Measurements from ENCODE around the gene FARP2. TPM values are rescaled to one million over a fixed set of nuclear protein-coding genes. Genes with fewer than 3 reads are reported as not detected.
"Not testable (repeated sequence)": the region's sequence is repeated elsewhere in the genome, so short reads cannot be mapped to it uniquely, and the experiment has no call there.

Gene FARP2
- polyA plus RNA-seq, 1 of the 3 experiments (the other 2 are of a cell fraction): 11.5 TPM

GRCh38 chr2:241391892-241392665 is 36.0 kb downstream of the FARP2 start:
- Histone ChIP-seq H3F3A (replicated peaks; ENCODE audit: insufficient read depth) (no peaks in the 10 kb centered on the region), H3K4me3 (ENCODE audit: low read depth in 2 of 2, low read length in 1 of 2) (no peak overlapping the region), H3K4me1 (ENCODE audit: control insufficient read depth in 1 of 2, insufficient read depth in 2 of 2, low read depth in 1 of 2, low read length in 1 of 2) (no peaks in the 10 kb centered on the region), H3K9ac (no peak overlapping the region), H3K4me2 (no peak overlapping the region), H3K27ac (ENCODE audit: low read depth in 2 of 2, low read length in 1 of 2) (no peak overlapping the region), H3K27me3 (ENCODE audit: insufficient read depth) (no peaks in the 10 kb centered on the region), H3K36me3 (replicated peaks in 1 of 2; ENCODE audit: control insufficient read depth in 1 of 2, insufficient read depth in 2 of 2, low read length in 1 of 2) (peaks cover 0 to 12% of the 10 kb centered on the region in 2 experiments), H3K79me2 (ENCODE audit: insufficient read depth) (peaks cover 7% of the 10 kb centered on the region; the same call in 1 of the 2 replicates), H3K9me3 (no peaks in the 10 kb centered on the region), H4K20me1 (ENCODE audit: insufficient read depth) (no peaks in the 10 kb centered on the region), H3K9me2 (no peaks in the 10 kb centered on the region), H2AFZ (ENCODE audit: low read depth) (no peak overlapping the region)
- POLR2A ChIA-PET: no interaction called here
- DNase-seq: peak; percentile 17
- 94% methylated on average over 6 of the region's 6 CpGs for WGBS (ENCODE audit: low lambda C conversion rate)
- CTCF ChIA-PET: interaction anchor here (0.7 to 2.0 kb wide), 8 partner anchors 8 to 541 kb away, joined by 3 to 6 read pairs (median 3); no protein-coding TSS in a partner anchor
- TF ChIP-seq RAD21 (IDR thresholded peaks at IDR 0.05; ENCODE audit: low read length) (peak; percentile 52), GABPA (IDR thresholded peaks at IDR 0.05; ENCODE audit: low read depth) (no peak), SMC3 (IDR thresholded peaks at IDR 0.05; ENCODE audit: low read depth, low read length) (peak; percentile 14; the same call in 1 of the 2 replicates)
- TF ChIP-seq, protein P1, sequence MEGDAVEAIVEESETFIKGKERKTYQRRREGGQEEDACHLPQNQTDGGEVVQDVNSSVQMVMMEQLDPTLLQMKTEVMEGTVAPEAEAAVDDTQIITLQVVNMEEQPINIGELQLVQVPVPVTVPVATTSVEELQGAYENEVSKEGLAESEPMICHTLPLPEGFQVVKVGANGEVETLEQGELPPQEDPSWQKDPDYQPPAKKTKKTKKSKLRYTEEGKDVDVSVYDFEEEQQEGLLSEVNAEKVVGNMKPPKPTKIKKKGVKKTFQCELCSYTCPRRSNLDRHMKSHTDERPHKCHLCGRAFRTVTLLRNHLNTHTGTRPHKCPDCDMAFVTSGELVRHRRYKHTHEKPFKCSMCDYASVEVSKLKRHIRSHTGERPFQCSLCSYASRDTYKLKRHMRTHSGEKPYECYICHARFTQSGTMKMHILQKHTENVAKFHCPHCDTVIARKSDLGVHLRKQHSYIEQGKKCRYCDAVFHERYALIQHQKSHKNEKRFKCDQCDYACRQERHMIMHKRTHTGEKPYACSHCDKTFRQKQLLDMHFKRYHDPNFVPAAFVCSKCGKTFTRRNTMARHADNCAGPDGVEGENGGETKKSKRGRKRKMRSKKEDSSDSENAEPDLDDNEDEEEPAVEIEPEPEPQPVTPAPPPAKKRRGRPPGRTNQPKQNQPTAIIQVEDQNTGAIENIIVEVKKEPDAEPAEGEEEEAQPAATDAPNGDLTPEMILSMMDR (IDR thresholded peaks at IDR 0.05): peak; percentile 31

DNA sequence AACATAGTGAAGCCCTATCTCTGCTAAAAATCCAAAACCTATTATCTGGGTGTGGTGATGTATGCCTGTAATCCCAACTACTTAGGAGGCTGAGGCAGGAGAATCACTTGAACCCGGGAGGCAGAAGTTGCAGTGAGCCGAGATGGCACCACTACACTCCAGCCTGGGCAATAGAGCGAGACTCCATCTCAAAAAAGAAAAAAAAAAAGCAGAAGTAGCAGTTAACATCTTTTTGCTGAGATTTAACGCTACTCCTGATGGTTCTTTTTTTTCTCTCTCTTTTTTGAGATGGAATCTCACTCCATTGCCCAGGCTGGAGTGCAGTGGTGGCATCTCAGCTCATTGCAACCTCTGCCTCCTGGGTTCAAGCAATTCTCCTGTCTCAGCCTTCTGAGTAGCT is 36.7 kb downstream of the FARP2 start:
- 92% methylated on average over 4 of the region's 4 CpGs for WGBS (ENCODE audit: low lambda C conversion rate)
- H3K9me3 ChIP-seq; H3K4me1 ChIP-seq (ENCODE audit: control insufficient read depth in 1 of 2, insufficient read depth in 2 of 2, low read depth in 1 of 2, low read length in 1 of 2); H2AFZ ChIP-seq (ENCODE audit: low read depth); H3K79me2 ChIP-seq (ENCODE audit: insufficient read depth); H3K27ac ChIP-seq (ENCODE audit: low read depth in 2 of 2, low read length in 1 of 2); H3K27me3 ChIP-seq (ENCODE audit: insufficient read depth); H3K4me3 ChIP-seq (ENCODE audit: low read depth in 2 of 2, low read length in 1 of 2); POLR2A ChIA-PET; H3K9ac ChIP-seq; H3K9me2 ChIP-seq; H3K4me2 ChIP-seq; H3F3A ChIP-seq (replicated peaks; ENCODE audit: insufficient read depth); DNase-seq; H4K20me1 ChIP-seq (ENCODE audit: insufficient read depth): not testable (repeated sequence)
- peaks cover 0 to 11% of the 10 kb centered on the region in 2 experiments for H3K36me3 ChIP-seq (replicated peaks in 1 of 2; ENCODE audit: control insufficient read depth in 1 of 2, insufficient read depth in 2 of 2, low read length in 1 of 2)
- CTCF ChIA-PET: interaction anchor here (0.7 to 2.0 kb wide), 5 partner anchors 9 to 541 kb away, joined by 3 to 6 read pairs (median 3); no protein-coding TSS in a partner anchor

DNA sequence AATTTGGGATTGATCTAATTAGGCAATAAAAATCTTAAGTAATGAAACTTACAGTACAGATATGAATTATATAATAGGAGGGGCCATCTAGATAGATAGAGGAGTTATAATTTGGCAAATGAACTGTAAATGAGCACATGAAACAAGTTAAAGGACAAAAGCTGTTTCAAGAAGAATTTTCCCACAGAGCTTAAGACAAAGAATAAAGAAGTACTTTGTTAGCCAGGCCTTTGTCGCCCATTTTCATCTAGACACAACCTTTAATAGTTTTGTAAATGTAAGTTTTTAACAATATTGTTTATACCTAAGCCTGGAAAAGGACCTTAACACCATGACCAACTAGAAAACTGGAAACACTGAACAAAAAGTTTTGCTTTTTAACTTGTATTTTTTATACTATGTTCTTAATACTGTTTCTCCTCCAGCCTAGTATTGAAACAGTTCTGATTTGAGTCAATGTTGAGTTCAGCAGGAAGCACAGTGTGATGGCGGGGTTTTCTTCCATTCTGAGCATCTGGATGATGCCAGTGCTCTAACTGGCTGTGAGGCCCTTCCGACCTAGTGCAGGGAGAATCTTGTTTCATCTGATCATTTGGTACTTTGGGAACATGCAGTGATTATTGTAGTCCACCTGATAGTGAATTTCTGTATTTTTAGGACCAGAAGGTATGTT is 37.6 kb downstream of the FARP2 start:
- H3K79me2 ChIP-seq (ENCODE audit: insufficient read depth): peaks cover 12% of the 10 kb centered on the region; the same call in 1 of the 2 replicates
- H3K27ac ChIP-seq (ENCODE audit: low read depth in 2 of 2, low read length in 1 of 2): no peak overlapping the region
- H2AFZ ChIP-seq (ENCODE audit: low read depth): no peak overlapping the region
- no peak for DNase-seq
- H4K20me1 ChIP-seq (ENCODE audit: insufficient read depth): no peaks in the 10 kb centered on the region
- no peaks in the 10 kb centered on the region for H3K4me1 ChIP-seq (ENCODE audit: control insufficient read depth in 1 of 2, insufficient read depth in 2 of 2, low read depth in 1 of 2, low read length in 1 of 2)
- ChIA-PET CTCF (interaction anchor here (1.2 kb wide), 1 partner anchor 9 kb away, joined by 3 read pairs; no protein-coding TSS in a partner anchor), POLR2A (no interaction called here)
- H3K9me3 ChIP-seq: no peaks in the 10 kb centered on the region
- WGBS (ENCODE audit: low lambda C conversion rate): 94% methylated on average over 3 of the region's 3 CpGs
- H3K27me3 ChIP-seq (ENCODE audit: insufficient read depth): no peaks in the 10 kb centered on the region
- no peak overlapping the region for H3K9ac ChIP-seq
- H3K4me2 ChIP-seq: no peak overlapping the region
- no peak overlapping the region for H3K4me3 ChIP-seq (ENCODE audit: low read depth in 2 of 2, low read length in 1 of 2)
- H3F3A ChIP-seq (replicated peaks; ENCODE audit: insufficient read depth): no peaks in the 10 kb centered on the region
- no peaks in the 10 kb centered on the region for H3K9me2 ChIP-seq
- TF ChIP-seq FOXM1 (IDR thresholded peaks at IDR 0.05; ENCODE audit: low read depth): no peak
- TF ChIP-seq CHD2 (IDR thresholded peaks at IDR 0.05; ENCODE audit: low read length, partially characterized antibody): no peak
- TF ChIP-seq ZBTB33 (IDR thresholded peaks at IDR 0.05; ENCODE audit: borderline replicate concordance, low read depth): no peak
- TF ChIP-seq, protein P2, sequence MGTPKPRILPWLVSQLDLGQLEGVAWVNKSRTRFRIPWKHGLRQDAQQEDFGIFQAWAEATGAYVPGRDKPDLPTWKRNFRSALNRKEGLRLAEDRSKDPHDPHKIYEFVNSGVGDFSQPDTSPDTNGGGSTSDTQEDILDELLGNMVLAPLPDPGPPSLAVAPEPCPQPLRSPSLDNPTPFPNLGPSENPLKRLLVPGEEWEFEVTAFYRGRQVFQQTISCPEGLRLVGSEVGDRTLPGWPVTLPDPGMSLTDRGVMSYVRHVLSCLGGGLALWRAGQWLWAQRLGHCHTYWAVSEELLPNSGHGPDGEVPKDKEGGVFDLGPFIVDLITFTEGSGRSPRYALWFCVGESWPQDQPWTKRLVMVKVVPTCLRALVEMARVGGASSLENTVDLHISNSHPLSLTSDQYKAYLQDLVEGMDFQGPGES (IDR thresholded peaks at IDR 0.05; ENCODE audit: low read depth, low read length): no peak
- TF ChIP-seq RXRA (IDR thresholded peaks at IDR 0.05; ENCODE audit: borderline replicate concordance, low read depth): no peak
- no peak for TF ChIP-seq RCOR1 (IDR thresholded peaks at IDR 0.05; ENCODE audit: low read length)
- TF ChIP-seq, protein P3, sequence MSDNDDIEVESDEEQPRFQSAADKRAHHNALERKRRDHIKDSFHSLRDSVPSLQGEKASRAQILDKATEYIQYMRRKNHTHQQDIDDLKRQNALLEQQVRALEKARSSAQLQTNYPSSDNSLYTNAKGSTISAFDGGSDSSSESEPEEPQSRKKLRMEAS (IDR thresholded peaks at IDR 0.05; ENCODE audit: low read depth): no peak
- no peak for TF ChIP-seq SIN3A (IDR thresholded peaks at IDR 0.05; ENCODE audit: borderline replicate concordance, low read depth, low read length)
- peaks cover 0 to 7% of the 10 kb centered on the region in 2 experiments for H3K36me3 ChIP-seq (replicated peaks in 1 of 2; ENCODE audit: control insufficient read depth in 1 of 2, insufficient read depth in 2 of 2, low read length in 1 of 2)
